Measurements from ENCODE around the gene GPATCH8.

The GPATCH8 gene

GRCh38 chr17:44465276-44465675, 37.9 kb downstream of the GPATCH8 start:
- no peak for FAIRE-seq
- DNase-seq (ENCODE audit: insufficient read length, low spot score): no peak

GRCh38 chr17:44464037-44464436, 39.2 kb downstream of the GPATCH8 start:
- DNase-seq (ENCODE audit: insufficient read length, low spot score) (no peak), FAIRE-seq (no peak)

- FAIRE-seq: peak; percentile 46
- no peak for DNase-seq (ENCODE audit: insufficient read length, low spot score)
These were observed 51.4 kb downstream of the GPATCH8 start for GRCh38 chr17:44451832-44452231.

- FAIRE-seq: no peak
These were observed 52.1 kb downstream of the GPATCH8 start for GRCh38 chr17:44451016-44451627.

GRCh38 chr17:44448412-44448811, 54.8 kb downstream of the GPATCH8 start:
- FAIRE-seq: no peak
- DNase-seq (ENCODE audit: insufficient read length, low spot score): no peak

More at GRCh38 chr17:44451016-44451627, 52.1 kb downstream of the GPATCH8 start:
- DNase-seq (ENCODE audit: insufficient read length, low spot score): no peak

GRCh38 chr17:44444735-44445105, 58.5 kb downstream of the GPATCH8 start:
- FAIRE-seq (peak; percentile 69), DNase-seq (ENCODE audit: insufficient read length, low spot score) (no peak)

- FAIRE-seq: no peak
- no peak for DNase-seq (ENCODE audit: insufficient read length, low spot score)
These were observed 60.4 kb downstream of the GPATCH8 start for GRCh38 chr17:44442806-44443205.

- no peak for FAIRE-seq
- no peak for DNase-seq (ENCODE audit: insufficient read length, low spot score)
These were observed 64.0 kb downstream of the GPATCH8 start for GRCh38 chr17:44439168-44439567.

GRCh38 chr17:44438636-44439035, 64.6 kb downstream of the GPATCH8 start:
- DNase-seq (ENCODE audit: insufficient read length, low spot score): no peak

GRCh38 chr17:44436336-44436735, 66.9 kb downstream of the GPATCH8 start:
- no peak for DNase-seq (ENCODE audit: insufficient read length, low spot score)
- peak; percentile 74 for FAIRE-seq

More at GRCh38 chr17:44438636-44439035, 64.6 kb downstream of the GPATCH8 start:
- peak; percentile 36 for FAIRE-seq

GRCh38 chr17:44432254-44433157, 70.7 kb downstream of the GPATCH8 start:
- no peak for DNase-seq (ENCODE audit: insufficient read length, low spot score)
- peak; percentile 23 for FAIRE-seq

- no peak for FAIRE-seq
- DNase-seq (ENCODE audit: insufficient read length, low spot score): no peak
These were observed 78.3 kb downstream of the GPATCH8 start for GRCh38 chr17:44424828-44425461.

- no peak for FAIRE-seq
- no peak for DNase-seq (ENCODE audit: insufficient read length, low spot score)
These were observed 85.7 kb downstream of the GPATCH8 start for GRCh38 chr17:44417553-44417952.

GRCh38 chr17:44416558-44417289, 86.5 kb downstream of the GPATCH8 start:
- FAIRE-seq (no peak), DNase-seq (ENCODE audit: insufficient read length, low spot score) (no peak)

- DNase-seq (ENCODE audit: insufficient read length, low spot score) (no peak), FAIRE-seq (no peak)
These were observed 88.6 kb downstream of the GPATCH8 start for GRCh38 chr17:44414394-44415155.

- peak; percentile 76 for FAIRE-seq
- no peak for DNase-seq (ENCODE audit: insufficient read length, low spot score)
These were observed 93.7 kb downstream of the GPATCH8 start for GRCh38 chr17:44409309-44410028.

GRCh38 chr17:44408786-44409185, 94.4 kb downstream of the GPATCH8 start:
- DNase-seq (ENCODE audit: insufficient read length, low spot score) (no peak), FAIRE-seq (no peak)

- FAIRE-seq (no peak), DNase-seq (ENCODE audit: insufficient read length, low spot score) (no peak)
These were observed 100.5 kb downstream of the GPATCH8 start for GRCh38 chr17:44402564-44403172.

Measured in HTR-8/SVneo (cell line).